Endodermal cell (in vitro differentiated cells): ENCODE data around the gene ELAVL4. TPM values are rescaled to one million over a fixed set of nuclear protein-coding genes. Genes with fewer than 3 reads are reported as not detected.

Experiments used
- DNase-seq: peaks from one replicate; pipeline ENCODE4 v3.0.0-alpha.2; 2017
- H3K27ac ChIP-seq: 2 replicates; pipeline ENCODE4 v1.5.1; 2013; ENCODE audit warnings: mild to moderate bottlenecking, low read depth, low read length, moderate library complexity
- H3K27me3 ChIP-seq: 2 replicates; pipeline ENCODE4 v1.6.1; 2013; ENCODE audit warnings: mild to moderate bottlenecking, low read length, moderate library complexity; ENCODE audit not compliant: insufficient read depth, control insufficient read depth, poor library complexity, severe bottlenecking
- H3K36me3 ChIP-seq: 2 replicates; pipeline ENCODE4 v1.7.0; 2013; ENCODE audit warnings: mild to moderate bottlenecking, low read length, moderate library complexity; ENCODE audit not compliant: control insufficient read depth, insufficient read depth
- H3K4me1 ChIP-seq: one replicate; pipeline ENCODE4 v1.7.0; 2013; ENCODE audit warnings: low read length; ENCODE audit not compliant: control insufficient read depth, insufficient read depth
- H3K4me3 ChIP-seq: 2 replicates; pipeline ENCODE4 v1.5.1; 2013; ENCODE audit warnings: mild to moderate bottlenecking, low read length, moderate library complexity
- H3K9ac ChIP-seq: 2 replicates; pipeline ENCODE4 v1.6.1; 2013; ENCODE audit warnings: mild to moderate bottlenecking, low read length, moderate library complexity; ENCODE audit not compliant: poor library complexity, severe bottlenecking; ENCODE audit errors: extremely low read depth
- H3K9me3 ChIP-seq: 2 replicates; pipeline ENCODE4 v1.6.1; 2013; ENCODE audit warnings: mild to moderate bottlenecking, low read length, moderate library complexity; ENCODE audit not compliant: control insufficient read depth
- H3K27ac Mint-ChIP-seq: 2 replicates; pipeline ENCODE4 v1.8.0; 2020; ENCODE audit warnings: mixed read lengths
- H3K27me3 Mint-ChIP-seq: 2 replicates; pipeline ENCODE4 v1.8.0; 2021; ENCODE audit warnings: mild to moderate bottlenecking, mixed read lengths; ENCODE audit not compliant: insufficient read depth
- H3K36me3 Mint-ChIP-seq: 2 replicates; pipeline ENCODE4 v1.8.0; 2020; ENCODE audit warnings: low read depth, mixed read lengths
- H3K4me1 Mint-ChIP-seq: 2 replicates; pipeline ENCODE4 v1.8.0; 2020; ENCODE audit warnings: mixed read lengths
- H3K4me3 Mint-ChIP-seq: 2 replicates; pipeline ENCODE4 v1.8.0; 2020; ENCODE audit warnings: mild to moderate bottlenecking, moderate library complexity, mixed read lengths
- H3K9me3 Mint-ChIP-seq: 2 replicates; pipeline ENCODE4 v1.8.0; 2020; ENCODE audit warnings: mild to moderate bottlenecking, mixed read lengths
- WGBS, 2 experiments: methylation state at CpG; one replicate each; pipeline versions ENCODE4 v1.1.5 to v1.1.7; 2013; ENCODE audit warnings: missing lambda C conversion rate in 2 of 2, mixed read lengths in 1 of 2; ENCODE audit not compliant: insufficient coverage in 1 of 2, insufficient read length in 1 of 2; 5-methylcytosine and 5-hydroxymethylcytosine counted together
- total RNA-seq, 2 donors: library from RNA; stranded (reverse); fragmentation: NEBNext Ultra II Directional in 1 of 2; extraction: Animal tissue kit (Norgen Biotek cat#: 25700) in 1 of 2; gene quantifications; 2 replicates in 1 of 2; 3 replicates in 1 of 2; pipeline ENCODE4 v1.2.1, GENCODE V29; 2021
- TF ChIP-seq, protein P1 (sequence below): fragments of 200-600 bp; sonication (generic); conservative IDR thresholded peaks from 2 replicates; pipeline ENCODE4 v1.5.0; 2021; ENCODE audit warnings: antibody characterized with exemption, mild to moderate bottlenecking

The ELAVL4 gene
- total RNA-seq, 2 donors from 2014 or later, result 4.0 to 10.3 TPM

DNA sequence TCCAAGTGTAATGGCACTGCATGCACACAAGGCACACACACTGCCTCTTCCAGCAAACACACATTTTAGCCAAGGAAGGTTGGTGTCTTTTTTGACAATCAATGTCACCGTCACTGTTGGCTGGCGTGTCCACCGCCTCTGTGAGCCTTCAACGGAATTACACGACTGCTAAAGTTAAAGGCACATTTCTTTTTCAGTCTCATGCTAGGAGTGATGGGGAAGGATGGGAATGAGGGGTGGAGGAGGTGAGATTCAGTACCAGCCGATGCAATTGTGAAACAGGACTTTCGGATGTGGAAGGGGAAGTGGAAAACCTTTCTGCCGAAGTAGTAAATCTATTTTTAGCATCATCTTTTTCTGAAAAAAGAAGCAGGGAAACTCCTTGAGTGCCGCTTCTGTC lies 1.4 kb downstream of the ELAVL4 start:
- no peak overlapping the region for H3K9ac ChIP-seq
- H3K36me3 ChIP-seq, result no peaks in the 10 kb centered on the region
- peak overlapping the region; percentile 38 for H3K4me3 Mint-ChIP-seq
- peak overlapping the region; percentile 79 for H3K27ac Mint-ChIP-seq
- no peaks in the 10 kb centered on the region for H3K9me3 Mint-ChIP-seq
- no peaks in the 10 kb centered on the region for H3K27me3 Mint-ChIP-seq
- WGBS, 2 experiments, result 75 to 85% methylated on average over 8 to 9 of the region's 9 CpGs
- peak overlapping the region; percentile 92 for H3K27ac ChIP-seq
- no peaks in the 10 kb centered on the region for H3K4me1 ChIP-seq
- no peaks in the 10 kb centered on the region for H3K27me3 ChIP-seq
- no peak for DNase-seq
- no peaks in the 10 kb centered on the region for H3K36me3 Mint-ChIP-seq
- H3K9me3 ChIP-seq, result peaks cover 18% of the 10 kb centered on the region
- H3K4me3 ChIP-seq, result peak overlapping the region; percentile 65
- TF ChIP-seq, protein P1, sequence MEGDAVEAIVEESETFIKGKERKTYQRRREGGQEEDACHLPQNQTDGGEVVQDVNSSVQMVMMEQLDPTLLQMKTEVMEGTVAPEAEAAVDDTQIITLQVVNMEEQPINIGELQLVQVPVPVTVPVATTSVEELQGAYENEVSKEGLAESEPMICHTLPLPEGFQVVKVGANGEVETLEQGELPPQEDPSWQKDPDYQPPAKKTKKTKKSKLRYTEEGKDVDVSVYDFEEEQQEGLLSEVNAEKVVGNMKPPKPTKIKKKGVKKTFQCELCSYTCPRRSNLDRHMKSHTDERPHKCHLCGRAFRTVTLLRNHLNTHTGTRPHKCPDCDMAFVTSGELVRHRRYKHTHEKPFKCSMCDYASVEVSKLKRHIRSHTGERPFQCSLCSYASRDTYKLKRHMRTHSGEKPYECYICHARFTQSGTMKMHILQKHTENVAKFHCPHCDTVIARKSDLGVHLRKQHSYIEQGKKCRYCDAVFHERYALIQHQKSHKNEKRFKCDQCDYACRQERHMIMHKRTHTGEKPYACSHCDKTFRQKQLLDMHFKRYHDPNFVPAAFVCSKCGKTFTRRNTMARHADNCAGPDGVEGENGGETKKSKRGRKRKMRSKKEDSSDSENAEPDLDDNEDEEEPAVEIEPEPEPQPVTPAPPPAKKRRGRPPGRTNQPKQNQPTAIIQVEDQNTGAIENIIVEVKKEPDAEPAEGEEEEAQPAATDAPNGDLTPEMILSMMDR, result no peak
- H3K4me1 Mint-ChIP-seq, result peaks cover 76% of the 10 kb centered on the region

- H3K4me1 ChIP-seq, result no peaks in the 10 kb centered on the region
- peak; percentile 52 for DNase-seq
- Mint-ChIP-seq H3K36me3 (no peaks in the 10 kb centered on the region), H3K4me1 (peaks cover 75% of the 10 kb centered on the region), H3K27ac (peak overlapping the region; percentile 79), H3K27me3 (peaks cover under 1% of the 10 kb centered on the region), H3K4me3 (peak overlapping the region; percentile 38), H3K9me3 (no peaks in the 10 kb centered on the region)
- no peaks in the 10 kb centered on the region for H3K27me3 ChIP-seq
- peak overlapping the region; percentile 65 for H3K4me3 ChIP-seq
- H3K9ac ChIP-seq, result no peak overlapping the region
- WGBS, 2 experiments, result 50 to 63% methylated on average over 3 to 6 of the region's 7 CpGs
- H3K27ac ChIP-seq, result peak overlapping the region; percentile 92
- TF ChIP-seq, protein P1, result no peak
- no peaks in the 10 kb centered on the region for H3K36me3 ChIP-seq
- H3K9me3 ChIP-seq, result peaks cover 18% of the 10 kb centered on the region
These were observed 1.9 kb downstream of the ELAVL4 start for GRCh38 chr1:50110656-50111055.

GRCh38 chr1:50111503-50111902 lies 2.8 kb downstream of the ELAVL4 start:
- Mint-ChIP-seq H3K27ac (no peak overlapping the region), H3K27me3 (peaks cover 2% of the 10 kb centered on the region), H3K4me1 (peaks cover 72% of the 10 kb centered on the region), H3K4me3 (peak overlapping the region; percentile 38), H3K36me3 (no peaks in the 10 kb centered on the region), H3K9me3 (no peaks in the 10 kb centered on the region)
- TF ChIP-seq, protein P1, result no peak
- peak overlapping the region; percentile 43 for H3K4me3 ChIP-seq
- no peaks in the 10 kb centered on the region for H3K36me3 ChIP-seq
- H3K27me3 ChIP-seq, result no peaks in the 10 kb centered on the region
- no peak overlapping the region for H3K9ac ChIP-seq
- peaks cover 14% of the 10 kb centered on the region for H3K9me3 ChIP-seq
- no peak for DNase-seq
- 67 to 76% methylated on average over 1 to 3 of the region's 3 CpGs for WGBS, 2 experiments
- no peak overlapping the region for H3K27ac ChIP-seq
- no peaks in the 10 kb centered on the region for H3K4me1 ChIP-seq
